Testis (tissue), 3 donors: Measurements from ENCODE around the gene LYRM7. TPM values are rescaled to one million over a fixed set of nuclear protein-coding genes. Genes with fewer than 3 reads are reported as not detected.

ENCODE experiments used
- DNase-seq: peaks from one replicate; pipeline ENCODE4 v3.0.0-alpha.2; 2019
- H3K27ac ChIP-seq, 2 donors: fragments of 200-600 bp; sonication (generic); one replicate each; pipeline ENCODE4 v1.5.1; 2019
- H3K27me3 ChIP-seq: fragments of 200-600 bp; sonication (generic); one replicate; pipeline ENCODE4 v1.5.1; 2019
- H3K36me3 ChIP-seq: fragments of 200-600 bp; sonication (generic); one replicate; pipeline ENCODE4 v1.5.1; 2017; ENCODE audit warnings: low read depth; ENCODE audit errors: missing control alignments
- H3K4me1 ChIP-seq: fragments of 200-600 bp; sonication (generic); one replicate; pipeline ENCODE4 v1.5.1; 2019
- H3K4me3 ChIP-seq, 2 donors: fragments of 200-600 bp; sonication (generic); one replicate each; pipeline ENCODE4 v1.5.1; 2017 to 2019
- H3K9me3 ChIP-seq: fragments of 200-600 bp; sonication (generic); one replicate; pipeline ENCODE4 v1.5.1; 2017
- POLR2A ChIP-seq: fragments of 450-650 bp; IDR thresholded peaks from one replicate; pipeline ENCODE4 v1.6.1; 2017; ENCODE audit warnings: antibody characterized with exemption, mild to moderate bottlenecking, moderate library complexity
- WGBS, 2 donors: methylation state at CpG; one replicate each; pipeline ENCODE4 v1.1.5; 2018; 5-methylcytosine and 5-hydroxymethylcytosine counted together
- intact Hi-C: fragments of 100-400 bp; cut with DNase I; formaldehyde crosslinking; loops from one replicate; pipeline ENCODE4 v1.15.1; 2023; ENCODE audit warnings: low total_unique reads
- polyA plus RNA-seq: library from polyadenylated mRNA; stranded (reverse); fragments of 350-450 nt; fragmentation: Illumina TruSeq; extraction: RNeasy Lipid Tissue Mini Kit (QIAGEN cat#74804); gene quantifications from one replicate; pipeline ENCODE4 v1.2.3, GENCODE V29; 2014; ENCODE audit warnings: low read depth, low replicate concordance; ENCODE audit not compliant: insufficient read depth
- total RNA-seq, 2 donors: library from RNA; depleted of rRNA; stranded (reverse); fragments of >200 nt; gene quantifications; one replicate each; pipeline ENCODE4 v1.2.3, GENCODE V29; 2016
- TF ChIP-seq, protein P1 (sequence below), 3 experiments: fragments of 450-650 bp in 2 of 3; fragments of 200-600 bp in 1 of 3; sonication (generic) in 1 of 3; IDR thresholded peaks; one replicate each; pipeline ENCODE4 v1.5.1; 2016 to 2019; ENCODE audit warnings: antibody characterized with exemption in 3 of 3, mild to moderate bottlenecking in 2 of 3, moderate library complexity in 1 of 3

Gene LYRM7
- total and polyA plus RNA-seq, 3 donors from 2014 or later = 12.1 to 14.4 (median 13.2) TPM

DNA sequence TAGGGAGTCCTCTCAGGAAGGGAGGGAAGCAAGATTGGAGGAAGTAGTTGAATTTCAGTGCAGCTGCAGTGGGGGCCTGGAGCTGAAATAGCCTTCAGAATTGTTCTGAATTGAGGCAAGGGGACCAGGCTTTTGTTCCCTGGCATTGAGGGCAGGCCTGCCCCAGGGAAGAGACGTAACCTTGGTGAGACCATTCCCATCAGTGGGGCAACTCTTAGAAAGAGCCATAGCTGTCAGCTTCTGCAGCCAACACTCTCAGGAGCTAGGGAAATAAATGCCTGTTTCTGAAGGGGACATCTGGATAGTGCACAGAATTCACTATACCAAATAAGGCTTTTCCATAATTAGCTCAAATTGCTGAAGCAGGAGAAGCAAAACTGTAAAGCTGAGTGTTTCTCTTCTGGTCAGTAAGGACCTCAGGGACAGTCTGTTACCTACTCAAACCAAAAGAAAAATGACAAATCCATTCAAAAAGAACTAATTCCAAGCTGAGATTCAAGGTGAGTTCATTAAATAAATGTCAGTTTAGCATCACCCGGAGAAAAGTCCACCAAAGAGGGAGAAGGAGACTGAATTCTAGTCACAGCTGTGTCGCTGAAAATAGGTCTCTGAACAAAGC lies 44.0 kb downstream of the LYRM7 start:
- Histone ChIP-seq H3K4me1 (peaks cover 8% of the 10 kb centered on the region), H3K27ac (no peak overlapping the region), H3K9me3 (no peaks in the 10 kb centered on the region), H3K36me3 (no peaks in the 10 kb centered on the region), H3K4me3 (no peak overlapping the region), H3K27me3 (no peaks in the 10 kb centered on the region)
- no peak for TF ChIP-seq POLR2A
- TF ChIP-seq, protein P1, sequence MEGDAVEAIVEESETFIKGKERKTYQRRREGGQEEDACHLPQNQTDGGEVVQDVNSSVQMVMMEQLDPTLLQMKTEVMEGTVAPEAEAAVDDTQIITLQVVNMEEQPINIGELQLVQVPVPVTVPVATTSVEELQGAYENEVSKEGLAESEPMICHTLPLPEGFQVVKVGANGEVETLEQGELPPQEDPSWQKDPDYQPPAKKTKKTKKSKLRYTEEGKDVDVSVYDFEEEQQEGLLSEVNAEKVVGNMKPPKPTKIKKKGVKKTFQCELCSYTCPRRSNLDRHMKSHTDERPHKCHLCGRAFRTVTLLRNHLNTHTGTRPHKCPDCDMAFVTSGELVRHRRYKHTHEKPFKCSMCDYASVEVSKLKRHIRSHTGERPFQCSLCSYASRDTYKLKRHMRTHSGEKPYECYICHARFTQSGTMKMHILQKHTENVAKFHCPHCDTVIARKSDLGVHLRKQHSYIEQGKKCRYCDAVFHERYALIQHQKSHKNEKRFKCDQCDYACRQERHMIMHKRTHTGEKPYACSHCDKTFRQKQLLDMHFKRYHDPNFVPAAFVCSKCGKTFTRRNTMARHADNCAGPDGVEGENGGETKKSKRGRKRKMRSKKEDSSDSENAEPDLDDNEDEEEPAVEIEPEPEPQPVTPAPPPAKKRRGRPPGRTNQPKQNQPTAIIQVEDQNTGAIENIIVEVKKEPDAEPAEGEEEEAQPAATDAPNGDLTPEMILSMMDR (IDR thresholded peaks at IDR 0.05) = no peak
- intact Hi-C loops = no loop called here
- 53 to 68% methylated on average over 3 of the region's 3 CpGs for WGBS, 2 donors
- no peak for DNase-seq

DNA sequence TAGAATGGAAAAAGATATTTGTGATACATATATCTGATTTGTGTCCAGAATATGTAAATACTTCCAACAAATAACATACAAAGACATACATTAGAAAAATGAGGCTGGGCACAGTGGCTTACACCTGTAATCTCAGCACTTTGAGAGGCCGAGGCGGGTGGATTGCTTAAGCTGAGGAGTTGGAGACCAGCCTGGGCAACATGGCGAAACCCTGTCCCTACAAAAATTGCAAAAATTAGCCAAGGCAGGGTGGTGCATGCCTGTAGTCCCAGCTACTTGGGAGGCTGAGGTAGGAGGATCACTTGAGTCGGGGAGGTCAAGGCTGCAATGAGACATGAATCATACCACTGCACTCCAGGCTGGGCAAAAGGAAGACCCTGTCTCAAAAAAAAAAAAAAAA lies 47.0 kb downstream of the LYRM7 start:
- Histone ChIP-seq H3K4me3 (no peak overlapping the region), H3K27me3 (no peaks in the 10 kb centered on the region), H3K27ac (no peak overlapping the region), H3K4me1 (peaks cover 8% of the 10 kb centered on the region), H3K36me3 (no peaks in the 10 kb centered on the region), H3K9me3 (no peaks in the 10 kb centered on the region)
- 97 to 98% methylated on average over 4 of the region's 4 CpGs for WGBS, 2 donors
- DNase-seq = no peak
- intact Hi-C loops = no loop called here
- no peak for TF ChIP-seq POLR2A
- TF ChIP-seq, protein P1 (IDR thresholded peaks at IDR 0.05) = no peak

DNA sequence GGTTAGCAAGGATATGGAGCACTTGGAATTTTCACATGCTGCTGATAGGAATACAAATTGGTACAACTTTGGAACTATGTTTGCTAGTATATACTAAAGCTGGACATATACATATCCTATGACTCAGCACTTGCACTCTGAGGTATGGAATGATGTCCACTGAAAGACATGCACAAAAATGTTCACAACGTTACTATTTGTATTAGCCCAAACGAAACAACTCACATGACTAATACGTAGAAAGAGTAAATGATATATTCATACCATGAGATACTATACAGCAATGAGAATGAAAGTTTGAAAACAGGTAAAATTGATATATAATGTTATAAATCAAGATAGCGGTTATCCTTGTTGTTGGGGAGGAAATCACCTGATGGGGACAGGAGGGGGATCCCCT lies 47.6 kb downstream of the LYRM7 start:
- no peak for TF ChIP-seq POLR2A
- TF ChIP-seq, protein P1 (IDR thresholded peaks at IDR 0.05) = no peak
- WGBS, 2 donors = 82 to 88% methylated on average over 4 of the region's 4 CpGs
- H3K4me1 ChIP-seq = peaks cover 8% of the 10 kb centered on the region

DNA sequence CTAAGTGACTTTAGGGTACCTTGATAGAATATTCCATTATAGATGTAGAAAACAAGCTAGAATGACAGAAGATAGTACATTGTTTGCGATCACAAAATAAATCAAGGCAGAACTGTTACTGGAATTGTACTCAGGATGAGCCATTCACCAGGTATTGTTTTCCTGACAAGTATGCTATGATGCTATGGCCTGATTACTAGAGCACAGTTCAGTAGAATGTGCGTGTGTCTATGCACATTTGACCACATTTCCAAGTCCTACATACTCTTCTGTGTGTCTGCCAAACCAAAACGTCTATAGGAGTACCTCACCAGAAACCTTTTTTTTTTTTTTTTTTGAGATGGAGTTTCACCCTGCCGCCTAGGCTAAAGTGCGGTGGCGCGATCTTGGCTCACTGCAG lies 49.8 kb downstream of the LYRM7 start:
- DNase-seq = no peak
- 89 to 94% methylated on average over 7 of the region's 7 CpGs for WGBS, 2 donors
- intact Hi-C loops = no loop called here
- H3K4me3 ChIP-seq = no peak overlapping the region
- peaks cover 9% of the 10 kb centered on the region for H3K4me1 ChIP-seq
- TF ChIP-seq, protein P1 (IDR thresholded peaks at IDR 0.05) = no peak
- no peak for TF ChIP-seq POLR2A
- H3K36me3 ChIP-seq = no peaks in the 10 kb centered on the region
- no peaks in the 10 kb centered on the region for H3K27me3 ChIP-seq
- H3K27ac ChIP-seq = no peak overlapping the region
- no peaks in the 10 kb centered on the region for H3K9me3 ChIP-seq

More for the DNA sequence above, 47.6 kb downstream of the LYRM7 start:
- Histone ChIP-seq H3K36me3 (no peaks in the 10 kb centered on the region), H3K27ac (no peak overlapping the region), H3K27me3 (no peaks in the 10 kb centered on the region), H3K9me3 (no peaks in the 10 kb centered on the region), H3K4me3 (no peak overlapping the region)
- no peak for DNase-seq
- intact Hi-C loops = no loop called here
